ENCODE measurements around the gene KCNJ5. TPM values are rescaled to one million over a fixed set of nuclear protein-coding genes. Genes with fewer than 3 reads are reported as not detected.

The KCNJ5 gene
- total RNA-seq, 1 donor from 2014 or later = 12.9 TPM

- no peak for TF ChIP-seq CTCF (IDR thresholded peaks at IDR 0.05)
- no peaks in the 10 kb centered on the region for H3K27me3 ChIP-seq (ENCODE audit: low read depth)
- H3K4me3 ChIP-seq = no peak overlapping the region
- intact Hi-C loops (cut with DNase I) = no loop called here
- H3K4me1 ChIP-seq = no peaks in the 10 kb centered on the region
- no peaks in the 10 kb centered on the region for H3K9me3 ChIP-seq
- no peak overlapping the region for H3K27ac ChIP-seq
- DNase-seq (no peak), ATAC-seq (no peak)
- no peaks in the 10 kb centered on the region for H3K36me3 ChIP-seq
These were observed 30.6 kb downstream of the KCNJ5 start for GRCh38 chr11:128921793-128922192.

GRCh38 chr11:128924104-128924503 lies 32.9 kb downstream of the KCNJ5 start:
- no peak overlapping the region for H3K4me3 ChIP-seq
- H3K27ac ChIP-seq = no peak overlapping the region
- H3K9me3 ChIP-seq = no peaks in the 10 kb centered on the region
- ATAC-seq (no peak), DNase-seq (no peak)
- TF ChIP-seq CTCF (IDR thresholded peaks at IDR 0.05) = no peak
- intact Hi-C loops (cut with DNase I) = no loop called here
- no peaks in the 10 kb centered on the region for H3K4me1 ChIP-seq
- no peaks in the 10 kb centered on the region for H3K27me3 ChIP-seq (ENCODE audit: low read depth)
- no peaks in the 10 kb centered on the region for H3K36me3 ChIP-seq

- H3K9me3 ChIP-seq = no peaks in the 10 kb centered on the region
- H3K4me1 ChIP-seq = no peaks in the 10 kb centered on the region
- H3K36me3 ChIP-seq = no peaks in the 10 kb centered on the region
- no peaks in the 10 kb centered on the region for H3K27me3 ChIP-seq (ENCODE audit: low read depth)
- no peak overlapping the region for H3K4me3 ChIP-seq
- DNase-seq (no peak), ATAC-seq (no peak)
- no peak overlapping the region for H3K27ac ChIP-seq
- intact Hi-C loops (cut with DNase I) = no loop called here
- no peak for TF ChIP-seq CTCF (IDR thresholded peaks at IDR 0.05)
These were observed 33.5 kb downstream of the KCNJ5 start for GRCh38 chr11:128924510-128925249.

- H3K4me3 ChIP-seq = no peak overlapping the region
- DNase-seq (no peak), ATAC-seq (no peak)
- no peaks in the 10 kb centered on the region for H3K27me3 ChIP-seq (ENCODE audit: low read depth)
- intact Hi-C loops (cut with DNase I) = no loop called here
- no peaks in the 10 kb centered on the region for H3K36me3 ChIP-seq
- no peaks in the 10 kb centered on the region for H3K4me1 ChIP-seq
- no peaks in the 10 kb centered on the region for H3K9me3 ChIP-seq
- no peak for TF ChIP-seq CTCF (IDR thresholded peaks at IDR 0.05)
- no peak overlapping the region for H3K27ac ChIP-seq
These were observed 34.1 kb downstream of the KCNJ5 start for GRCh38 chr11:128925250-128925600.

- H3K4me1 ChIP-seq = no peaks in the 10 kb centered on the region
- H3K27ac ChIP-seq = no peak overlapping the region
- no peaks in the 10 kb centered on the region for H3K9me3 ChIP-seq
- no peak for TF ChIP-seq CTCF (IDR thresholded peaks at IDR 0.05)
- DNase-seq (no peak), ATAC-seq (no peak)
- intact Hi-C loops (cut with DNase I) = no loop called here
- H3K4me3 ChIP-seq = no peak overlapping the region
- no peaks in the 10 kb centered on the region for H3K36me3 ChIP-seq
- no peaks in the 10 kb centered on the region for H3K27me3 ChIP-seq (ENCODE audit: low read depth)
These were observed 34.8 kb downstream of the KCNJ5 start for GRCh38 chr11:128926000-128926399.
